Nucleus accumbens (tissue), 56 donors: ENCODE results near the gene TSPAN14.
A peak's percentile ranks its signal among the peaks of the same experiment; 100 is the strongest.
"Not testable (repeated sequence)": the region's sequence is repeated elsewhere in the genome, so short reads cannot be mapped to it uniquely, and the experiment has no call there.

Experiments used
- DNase-seq, 56 donors: peaks; one replicate each; lab custom pipeline; 2025; lab: John Stamatoyannopoulos, UW

The TSPAN14 gene

DNA sequence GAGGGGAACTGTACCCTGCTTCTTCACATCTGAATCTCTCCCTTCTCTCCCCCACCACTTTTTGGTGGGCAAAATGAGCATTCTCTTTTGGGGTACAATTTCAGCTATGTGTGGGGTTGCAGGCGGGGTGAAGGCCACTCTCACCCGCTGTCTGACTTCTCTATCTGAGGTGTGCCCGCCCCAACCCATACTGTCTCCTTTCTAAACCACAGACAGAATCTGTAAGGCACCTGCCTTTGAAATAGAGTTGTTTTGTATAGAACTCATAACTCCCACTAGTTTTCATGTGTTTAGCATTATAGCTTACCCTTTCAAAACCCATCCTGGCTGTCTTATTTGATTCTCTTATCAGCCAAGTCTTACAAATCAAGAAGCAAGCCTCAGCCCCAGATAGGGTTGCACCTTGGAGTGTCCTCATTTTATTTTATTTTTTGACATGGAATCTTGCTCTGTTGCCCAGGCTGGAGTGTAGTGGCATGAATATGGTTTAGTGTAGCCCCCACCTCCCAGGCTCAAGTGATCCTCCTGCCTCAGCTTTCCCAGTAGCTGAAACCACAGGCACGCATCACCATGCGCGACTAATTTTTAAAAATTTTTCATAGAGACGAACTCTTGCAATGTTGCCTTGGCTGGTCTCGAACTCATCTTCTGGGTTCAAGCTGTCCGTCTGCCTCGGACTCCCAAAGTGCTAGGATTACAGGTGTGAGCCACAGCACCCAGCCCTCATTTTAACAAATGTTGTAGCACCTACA lies 11.9 kb downstream of the TSPAN14 start:
- no peak for DNase-seq

DNA sequence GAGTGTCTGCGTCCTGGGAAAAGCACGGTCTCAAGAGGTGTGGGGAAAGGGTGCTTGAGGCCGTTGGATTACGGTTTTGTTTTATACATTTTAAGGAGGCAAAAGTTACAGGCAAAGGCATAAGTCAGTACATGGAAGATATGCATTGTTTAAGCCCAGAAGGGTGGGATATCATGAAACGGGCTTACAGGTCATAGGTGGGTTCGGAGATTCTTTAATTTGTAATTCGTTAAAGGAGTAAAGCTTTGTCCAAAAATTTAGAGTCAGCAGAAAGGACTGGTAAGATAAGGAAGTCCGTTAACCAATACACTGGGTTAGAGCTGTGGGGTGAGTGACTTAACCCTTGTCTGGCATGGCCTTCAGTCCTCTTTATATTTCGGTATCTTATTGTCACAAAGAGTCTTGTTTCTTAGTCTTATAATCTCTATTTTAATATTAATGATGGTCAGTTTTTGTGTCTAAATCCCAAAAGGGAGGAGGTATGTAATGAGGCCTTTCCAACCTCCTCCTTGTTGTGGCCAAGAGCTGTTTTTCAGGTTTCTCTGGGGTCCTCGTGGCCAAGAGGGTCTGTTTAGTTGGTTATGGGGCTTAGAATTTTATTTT lies 12.7 kb downstream of the TSPAN14 start:
- no peak for DNase-seq

GRCh38 chr10:80468002-80468401 lies 13.9 kb downstream of the TSPAN14 start:
- peak in 39 of 56 donors; percentile 17 to 77 (median 54) for DNase-seq

GRCh38 chr10:80468806-80469421 lies 14.8 kb downstream of the TSPAN14 start:
- no peak for DNase-seq

DNA sequence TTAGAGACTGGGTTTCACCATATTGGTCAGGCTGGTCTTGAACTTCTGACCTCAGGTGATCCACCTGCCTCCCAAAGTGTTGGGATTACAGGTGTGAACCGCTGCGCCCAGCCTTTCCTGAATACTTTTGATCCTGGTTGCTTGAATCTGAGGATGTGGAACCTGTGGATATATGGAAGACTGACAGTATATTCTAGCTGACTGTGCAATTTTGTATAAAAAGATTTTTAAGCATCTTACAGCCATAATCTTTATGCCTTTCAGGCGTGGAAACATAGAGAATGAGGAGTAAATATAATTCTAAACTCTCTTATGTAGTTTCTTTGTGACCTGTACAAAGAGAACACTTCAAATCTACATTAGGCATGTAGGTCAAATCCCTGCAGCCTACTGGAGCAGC lies 16.2 kb downstream of the TSPAN14 start:
- no peak for DNase-seq

DNA sequence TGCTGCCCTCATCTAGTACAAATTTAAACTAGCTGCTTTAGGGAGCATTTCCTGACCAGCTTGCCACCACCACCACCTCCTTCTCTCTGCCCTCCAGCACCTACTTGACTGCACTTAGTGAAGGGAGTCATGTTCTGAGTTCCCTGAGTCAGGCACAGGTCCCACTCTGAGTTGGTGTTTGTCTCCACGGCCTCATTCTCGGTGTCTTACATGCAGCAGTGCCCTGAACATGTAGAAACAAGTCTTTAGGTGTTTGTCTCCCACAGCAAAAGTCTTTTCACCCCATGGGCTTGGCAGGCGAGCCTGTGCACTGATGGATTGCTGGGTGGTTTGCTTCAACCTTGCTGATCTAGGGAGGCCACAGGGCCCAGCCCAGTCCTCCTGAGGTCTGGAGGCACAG lies 16.9 kb downstream of the TSPAN14 start:
- DNase-seq: no peak

GRCh38 chr10:80471715-80472233 lies 17.7 kb downstream of the TSPAN14 start:
- DNase-seq: no peak

DNA sequence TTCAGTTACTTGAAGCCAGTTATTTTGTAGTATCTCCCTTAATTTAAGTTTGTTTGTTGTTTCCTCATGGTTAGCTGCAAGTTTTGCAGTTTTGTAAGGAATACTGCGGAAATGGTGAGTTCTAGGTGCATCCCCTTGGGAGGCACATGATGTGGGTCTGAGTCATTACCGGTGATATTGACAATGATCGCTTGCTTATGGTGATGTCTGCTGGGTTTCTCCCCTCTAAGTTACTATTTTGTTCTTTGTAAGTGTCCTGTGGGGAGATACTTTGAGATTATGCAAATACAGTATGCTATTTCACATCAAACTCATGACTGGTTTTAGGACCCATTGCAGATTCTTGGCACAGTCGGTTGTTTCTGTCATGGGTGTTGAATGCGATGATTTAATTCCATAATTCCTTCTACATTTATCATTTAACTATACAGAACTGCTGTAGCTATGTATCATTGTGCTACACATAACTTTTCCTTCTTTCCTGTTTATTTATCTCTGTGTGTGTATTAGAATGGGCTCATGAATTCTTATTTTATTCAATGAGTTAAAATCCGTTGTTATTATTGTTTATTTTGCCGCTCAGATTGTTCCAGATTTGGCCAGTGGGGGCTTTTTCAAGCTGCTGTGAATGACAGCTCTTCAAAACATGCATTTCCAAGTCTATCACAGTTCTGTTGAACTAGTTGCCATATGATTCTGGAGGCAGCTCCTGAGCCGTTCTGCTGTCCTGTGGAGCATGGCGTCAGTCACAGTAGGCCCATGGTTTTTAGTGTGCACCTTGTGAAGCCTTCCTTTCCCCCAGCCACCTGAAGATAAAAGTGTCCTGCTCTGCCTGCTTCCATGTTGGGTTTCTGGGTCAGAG lies 18.4 kb downstream of the TSPAN14 start:
- DNase-seq: no peak

DNA sequence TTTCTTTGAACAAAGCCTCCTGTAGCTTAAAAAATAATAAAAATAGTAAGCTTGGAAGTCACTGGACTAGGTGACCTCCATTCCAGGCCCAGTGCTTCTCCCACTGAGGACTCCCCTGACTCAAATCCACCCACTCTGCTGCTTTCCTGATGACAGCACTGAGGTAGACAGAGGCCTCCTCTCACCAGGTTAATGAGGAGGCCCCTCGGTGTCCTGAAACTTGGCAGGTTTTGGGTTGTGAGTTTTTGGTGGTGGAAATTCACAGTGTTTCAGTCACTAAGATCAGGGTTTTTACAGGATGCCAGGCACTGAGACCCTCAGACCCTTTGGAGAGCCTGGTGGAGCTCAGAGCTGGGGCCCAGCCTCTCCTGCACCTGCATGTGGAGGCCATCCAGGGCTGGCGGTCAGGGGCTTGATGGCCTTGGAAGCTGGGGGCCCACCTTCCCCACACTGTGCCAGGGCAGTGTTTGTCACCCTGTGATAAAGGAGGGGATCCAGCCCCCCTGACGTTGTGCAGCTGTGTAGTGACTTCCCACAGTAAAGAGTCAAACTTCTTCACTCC lies 19.1 kb downstream of the TSPAN14 start:
- no peak for DNase-seq

DNA sequence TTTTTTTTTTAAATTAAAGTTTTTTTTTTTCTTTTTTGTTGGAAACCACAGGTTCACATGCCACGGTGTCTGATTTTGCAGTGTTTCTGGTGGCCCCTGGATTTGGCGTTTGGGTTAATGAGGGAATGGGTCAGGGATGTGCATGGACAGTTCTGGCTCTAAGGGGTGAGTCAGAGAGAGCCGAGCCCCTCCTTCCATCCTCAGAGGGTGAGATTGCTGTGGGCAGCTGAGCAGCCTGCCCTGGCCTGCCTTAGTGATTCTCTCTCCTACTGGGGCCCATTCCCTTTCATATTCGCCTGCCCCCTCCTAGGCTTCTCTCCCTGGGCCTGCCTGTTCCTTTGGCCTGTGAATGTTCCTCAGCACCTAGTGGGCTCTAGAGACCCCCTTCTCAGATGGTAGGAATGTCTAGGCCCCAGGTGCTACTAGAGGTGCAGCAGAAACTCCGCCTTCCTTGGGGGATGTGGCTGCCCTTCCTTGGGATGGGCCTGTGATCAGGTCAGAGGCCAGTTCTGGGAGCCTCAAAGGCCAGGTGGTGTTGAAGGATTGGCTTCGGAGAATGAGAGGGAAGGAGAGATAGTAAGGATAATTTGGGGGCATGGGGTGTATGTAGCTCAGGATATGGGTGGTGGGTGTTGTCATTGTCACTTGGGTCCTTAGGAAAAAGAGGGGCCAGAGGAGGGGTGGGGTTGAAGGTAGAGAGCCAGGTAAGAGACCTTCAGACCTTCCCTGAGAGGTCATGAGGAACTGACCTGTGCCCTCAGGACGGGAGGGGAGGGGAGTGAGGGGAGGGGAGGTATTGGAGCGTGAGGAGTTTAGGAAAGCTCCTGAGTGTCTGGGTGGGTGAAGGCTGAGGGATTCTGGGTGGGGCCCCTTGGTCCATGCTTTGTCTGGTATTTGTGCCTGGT lies 19.8 kb downstream of the TSPAN14 start:
- DNase-seq: no peak

GRCh38 chr10:80474597-80474910 lies 20.4 kb downstream of the TSPAN14 start:
- no peak for DNase-seq

DNA sequence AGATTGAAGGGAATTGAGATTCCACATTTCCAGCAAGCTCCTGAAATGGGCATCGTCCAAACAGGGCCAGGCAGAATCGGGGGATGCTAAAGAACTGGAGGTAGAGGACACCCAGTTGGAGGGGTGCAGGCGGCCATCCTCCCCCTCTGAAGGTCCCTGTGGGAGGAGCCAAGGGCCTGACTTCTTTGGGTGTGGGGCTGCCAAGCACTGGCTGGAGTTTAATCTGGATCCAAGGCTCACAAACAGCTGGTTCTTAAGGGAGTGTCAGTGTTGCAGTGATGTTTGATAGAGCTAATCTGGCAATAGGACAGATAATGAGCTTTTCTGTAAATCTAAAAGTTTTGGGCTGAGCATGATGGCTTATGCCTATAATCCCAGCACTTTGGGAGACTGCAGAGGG lies 20.8 kb downstream of the TSPAN14 start:
- no peak for DNase-seq

DNA sequence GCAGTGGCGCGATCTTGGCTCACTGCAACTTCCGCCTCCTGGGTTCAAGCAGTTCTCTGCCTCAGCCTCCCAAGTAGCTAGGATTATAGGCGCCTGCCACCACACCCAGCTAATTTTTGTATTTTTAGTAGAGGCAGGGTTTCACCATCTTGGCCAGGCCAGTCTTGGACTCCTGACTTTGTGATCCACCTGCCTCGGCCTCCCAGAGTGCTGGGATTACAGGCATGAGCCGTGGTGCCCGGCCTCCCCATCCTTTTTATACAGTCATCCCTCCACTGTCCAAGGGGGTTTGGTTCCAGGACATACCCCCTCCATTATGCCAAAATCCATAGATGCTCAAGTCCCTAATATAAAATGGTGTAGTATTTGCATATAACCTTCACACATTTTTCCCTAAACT lies 21.5 kb downstream of the TSPAN14 start:
- not testable (repeated sequence) for DNase-seq

GRCh38 chr10:80476685-80477084 lies 22.6 kb downstream of the TSPAN14 start:
- DNase-seq: no peak

- DNase-seq: no peak
Observed at GRCh38 chr10:80477813-80478212, 23.7 kb downstream of the TSPAN14 start.

DNA sequence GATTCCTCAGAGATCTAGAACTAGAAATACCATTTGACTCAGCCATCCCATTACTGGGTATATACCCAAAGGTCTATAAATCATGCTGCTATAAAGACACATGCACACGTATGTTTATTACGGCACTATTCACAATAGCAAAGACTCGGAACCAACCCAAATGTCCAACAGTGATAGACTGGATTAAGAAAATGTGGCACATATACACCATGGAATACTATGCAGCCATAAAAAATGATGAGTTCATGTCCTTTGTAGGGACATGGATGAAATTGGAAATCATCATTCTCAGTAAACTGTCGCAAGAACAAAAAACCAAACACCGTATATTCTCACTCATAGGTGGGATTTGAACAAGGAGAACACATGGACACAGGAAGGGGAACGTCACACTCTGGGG lies 26.3 kb downstream of the TSPAN14 start:
- not testable (repeated sequence) for DNase-seq

DNA sequence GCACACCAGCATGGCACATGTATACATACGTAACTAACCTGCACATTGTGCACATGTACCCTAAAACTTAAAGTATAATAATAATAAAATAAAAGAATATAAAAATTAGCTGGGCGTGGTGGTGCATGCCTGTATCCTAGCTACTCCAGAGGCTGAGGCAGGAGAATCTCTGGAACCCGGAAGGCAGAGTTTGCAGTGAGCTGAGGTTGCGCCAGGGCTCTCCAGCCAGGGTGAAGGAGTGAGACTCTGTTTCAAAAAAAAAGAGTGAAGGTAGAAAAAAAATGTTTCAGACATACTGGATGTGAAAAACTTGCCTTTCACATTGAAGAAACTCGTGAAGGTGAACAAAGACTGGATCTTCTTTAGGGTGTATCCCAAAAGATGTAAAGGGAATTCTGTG lies 26.7 kb downstream of the TSPAN14 start:
- no peak for DNase-seq

DNA sequence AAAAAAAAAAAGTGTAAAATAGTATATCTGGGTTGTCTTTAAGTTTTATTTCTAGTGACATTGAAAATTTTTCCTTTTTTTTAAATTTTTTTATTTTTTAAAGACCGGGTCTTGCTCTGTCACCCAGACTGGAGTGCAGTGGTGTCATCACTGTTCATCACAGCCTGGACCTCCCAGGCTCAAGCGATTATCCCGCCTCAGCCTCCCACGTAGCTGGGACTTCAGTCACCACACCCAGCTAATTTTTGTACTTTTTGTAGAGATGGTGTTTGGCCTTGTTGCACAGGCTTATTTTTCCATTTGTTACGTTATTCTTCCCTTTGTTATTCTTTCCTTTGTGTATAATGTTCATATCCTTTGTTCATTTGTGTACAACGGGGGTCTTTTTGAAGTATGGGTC lies 30.1 kb downstream of the TSPAN14 start:
- DNase-seq: no peak

- no peak for DNase-seq
Observed at GRCh38 chr10:80484676-80485075, 30.6 kb downstream of the TSPAN14 start.
